ENCODE data around the gene RPL36A. TPM values are rescaled to one million over a fixed set of nuclear protein-coding genes. Genes with fewer than 3 reads are reported as not detected.
A peak's percentile ranks its signal among the peaks of the same experiment; 100 is the strongest.

RPL36A gene
- total RNA-seq, 1 donor from 2014 or later: 185 TPM

- Mint-ChIP-seq H3K9me3 (ENCODE audit: unreplicated experiment) (no peaks in the 10 kb centered on the region), H3K27ac (ENCODE audit: unreplicated experiment) (peak overlapping the region; percentile 82), H3K36me3 (ENCODE audit: low read depth, unreplicated experiment) (no peaks in the 10 kb centered on the region), H3K27me3 (ENCODE audit: low read depth, unreplicated experiment) (no peaks in the 10 kb centered on the region), H3K4me1 (ENCODE audit: low read depth, unreplicated experiment) (peaks cover 12% of the 10 kb centered on the region), H3K4me3 (ENCODE audit: unreplicated experiment) (peak overlapping the region; percentile 82)
- Histone ChIP-seq H3K27me3 (ENCODE audit: insufficient read depth, low read length) (no peaks in the 10 kb centered on the region), H2AFZ (ENCODE audit: low read depth, low read length) (no peak overlapping the region), H3K27ac (ENCODE audit: low read depth, low read length) (peak overlapping the region; percentile 38), H3K4me1 (ENCODE audit: insufficient read depth, low read length) (peaks cover 6% of the 10 kb centered on the region), H4K20me1 (ENCODE audit: insufficient read depth, low read length) (peaks cover 22% of the 10 kb centered on the region), H3K9me3 (ENCODE audit: insufficient read depth, low read depth, low read length) (no peaks in the 10 kb centered on the region), H3K36me3 (ENCODE audit: insufficient read depth, low read length) (peaks cover 3% of the 10 kb centered on the region), H3K4me3 (ENCODE audit: insufficient read depth, low read depth, low read length) (peak overlapping the region; percentile 39), H3K79me2 (ENCODE audit: insufficient read depth, low read length) (peaks cover 69% of the 10 kb centered on the region), H3K4me2 (ENCODE audit: low read length) (peak overlapping the region; percentile 89), H3K9ac (ENCODE audit: low read length) (peak overlapping the region; percentile 100)
- FAIRE-seq (no peak), DNase-seq (ENCODE audit: low read depth) (no peak)
- no peak for TF ChIP-seq CTCF (IDR thresholded peaks at IDR 0.05; ENCODE audit: insufficient read depth, low read depth, low read length)
- TF ChIP-seq EZH2 (IDR thresholded peaks at IDR 0.05; ENCODE audit: insufficient read depth, low read length): no peak
Observed at GRCh38 chrX:101410461-101410860, 19.6 kb downstream of the RPL36A start.

- peaks cover 6% of the 10 kb centered on the region for H3K4me1 ChIP-seq (ENCODE audit: insufficient read depth, low read length)
- peak; percentile 67 for FAIRE-seq
- Mint-ChIP-seq H3K4me3 (ENCODE audit: unreplicated experiment) (no peak overlapping the region), H3K9me3 (ENCODE audit: unreplicated experiment) (no peaks in the 10 kb centered on the region), H3K27me3 (ENCODE audit: low read depth, unreplicated experiment) (no peaks in the 10 kb centered on the region), H3K4me1 (ENCODE audit: low read depth, unreplicated experiment) (peaks cover 12% of the 10 kb centered on the region), H3K36me3 (ENCODE audit: low read depth, unreplicated experiment) (no peaks in the 10 kb centered on the region), H3K27ac (ENCODE audit: unreplicated experiment) (no peak overlapping the region)
- H4K20me1 ChIP-seq (ENCODE audit: insufficient read depth, low read length): peaks cover 22% of the 10 kb centered on the region
- no peak overlapping the region for H3K4me2 ChIP-seq (ENCODE audit: low read length)
- H3K27ac ChIP-seq (ENCODE audit: low read depth, low read length): no peak overlapping the region
- no peak for TF ChIP-seq EZH2 (IDR thresholded peaks at IDR 0.05; ENCODE audit: insufficient read depth, low read length)
- TF ChIP-seq CTCF (IDR thresholded peaks at IDR 0.05; ENCODE audit: insufficient read depth, low read depth, low read length): no peak
- no peaks in the 10 kb centered on the region for H3K9me3 ChIP-seq (ENCODE audit: insufficient read depth, low read depth, low read length)
- peaks cover 58% of the 10 kb centered on the region for H3K79me2 ChIP-seq (ENCODE audit: insufficient read depth, low read length)
- H3K9ac ChIP-seq (ENCODE audit: low read length): no peak overlapping the region
- H3K36me3 ChIP-seq (ENCODE audit: insufficient read depth, low read length): peaks cover 3% of the 10 kb centered on the region
- H3K27me3 ChIP-seq (ENCODE audit: insufficient read depth, low read length): no peaks in the 10 kb centered on the region
- no peak overlapping the region for H3K4me3 ChIP-seq (ENCODE audit: insufficient read depth, low read depth, low read length)
- no peak for DNase-seq (ENCODE audit: low read depth)
- no peak overlapping the region for H2AFZ ChIP-seq (ENCODE audit: low read depth, low read length)
Observed at GRCh38 chrX:101411984-101412383, 21.2 kb downstream of the RPL36A start.

Data from astrocyte (in vitro differentiated cells and primary cell).